ENCODE results near the gene RGS12. TPM values are rescaled to one million over a fixed set of nuclear protein-coding genes. Genes with fewer than 3 reads are reported as not detected.

Gene RGS12
- total RNA-seq, 1 donor from 2014 or later: 107 TPM

DNA sequence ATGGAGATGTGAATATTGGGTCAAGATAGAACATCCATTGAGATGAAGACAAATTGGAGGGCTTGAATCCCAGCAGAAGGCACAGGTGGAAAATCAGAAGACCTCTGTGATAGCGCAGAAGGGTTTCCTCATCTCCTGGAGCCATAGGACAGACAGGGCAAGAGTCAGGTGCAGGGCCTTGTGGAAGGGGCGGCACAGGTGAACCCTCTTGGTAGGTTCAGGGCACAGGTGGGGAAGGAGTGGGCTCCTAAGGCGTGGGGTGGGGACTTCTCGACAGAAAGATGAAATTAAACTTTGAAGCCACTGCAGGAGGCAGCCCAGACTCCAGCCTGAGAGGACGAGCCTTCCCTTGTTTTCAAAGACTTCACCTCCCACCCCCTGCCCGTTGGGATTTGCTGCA is 9.3 kb upstream of the RGS12 start:
- no peak for DNase-seq
- Mint-ChIP-seq H3K4me3 (ENCODE audit: unreplicated experiment) (no peak overlapping the region), H3K27me3 (ENCODE audit: unreplicated experiment) (peaks cover 4% of the 10 kb centered on the region), H3K36me3 (ENCODE audit: unreplicated experiment) (peaks cover 16% of the 10 kb centered on the region), H3K27ac (ENCODE audit: unreplicated experiment) (no peak overlapping the region), H3K9me3 (ENCODE audit: unreplicated experiment) (peaks cover 10% of the 10 kb centered on the region), H3K4me1 (ENCODE audit: low read depth, unreplicated experiment) (peaks cover 3% of the 10 kb centered on the region)
- TF ChIP-seq, protein P1, sequence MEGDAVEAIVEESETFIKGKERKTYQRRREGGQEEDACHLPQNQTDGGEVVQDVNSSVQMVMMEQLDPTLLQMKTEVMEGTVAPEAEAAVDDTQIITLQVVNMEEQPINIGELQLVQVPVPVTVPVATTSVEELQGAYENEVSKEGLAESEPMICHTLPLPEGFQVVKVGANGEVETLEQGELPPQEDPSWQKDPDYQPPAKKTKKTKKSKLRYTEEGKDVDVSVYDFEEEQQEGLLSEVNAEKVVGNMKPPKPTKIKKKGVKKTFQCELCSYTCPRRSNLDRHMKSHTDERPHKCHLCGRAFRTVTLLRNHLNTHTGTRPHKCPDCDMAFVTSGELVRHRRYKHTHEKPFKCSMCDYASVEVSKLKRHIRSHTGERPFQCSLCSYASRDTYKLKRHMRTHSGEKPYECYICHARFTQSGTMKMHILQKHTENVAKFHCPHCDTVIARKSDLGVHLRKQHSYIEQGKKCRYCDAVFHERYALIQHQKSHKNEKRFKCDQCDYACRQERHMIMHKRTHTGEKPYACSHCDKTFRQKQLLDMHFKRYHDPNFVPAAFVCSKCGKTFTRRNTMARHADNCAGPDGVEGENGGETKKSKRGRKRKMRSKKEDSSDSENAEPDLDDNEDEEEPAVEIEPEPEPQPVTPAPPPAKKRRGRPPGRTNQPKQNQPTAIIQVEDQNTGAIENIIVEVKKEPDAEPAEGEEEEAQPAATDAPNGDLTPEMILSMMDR (IDR thresholded peaks at IDR 0.05; ENCODE audit: partially characterized antibody, unreplicated experiment): no peak

DNA sequence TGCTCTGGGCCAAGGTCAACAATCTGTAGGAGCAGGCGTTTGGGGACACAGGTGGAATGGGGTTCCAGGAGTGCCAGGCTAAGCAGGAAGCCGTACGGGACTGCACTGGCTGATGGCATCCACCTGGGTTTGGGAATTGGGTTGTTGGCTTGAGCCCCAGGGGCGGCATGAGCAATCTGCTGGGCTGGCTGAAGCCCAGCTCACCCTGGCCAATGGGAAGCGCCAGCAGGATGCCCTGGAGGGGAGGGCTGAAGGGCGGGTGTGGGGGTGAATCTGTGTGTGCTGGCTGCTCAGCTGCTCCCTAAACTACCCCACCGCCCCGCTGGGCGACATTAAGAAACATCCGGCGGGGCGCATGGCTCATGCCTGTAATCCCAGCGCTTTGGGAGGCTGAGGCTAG is 8.9 kb upstream of the RGS12 start:
- peaks cover 3% of the 10 kb centered on the region for H3K4me1 Mint-ChIP-seq (ENCODE audit: low read depth, unreplicated experiment)
- H3K4me3 Mint-ChIP-seq (ENCODE audit: unreplicated experiment): no peak overlapping the region
- no peak for DNase-seq
- no peak overlapping the region for H3K27ac Mint-ChIP-seq (ENCODE audit: unreplicated experiment)
- H3K9me3 Mint-ChIP-seq (ENCODE audit: unreplicated experiment): peaks cover 10% of the 10 kb centered on the region
- H3K27me3 Mint-ChIP-seq (ENCODE audit: unreplicated experiment): peaks cover 4% of the 10 kb centered on the region
- TF ChIP-seq, protein P1 (IDR thresholded peaks at IDR 0.05; ENCODE audit: partially characterized antibody, unreplicated experiment): no peak
- peaks cover 14% of the 10 kb centered on the region for H3K36me3 Mint-ChIP-seq (ENCODE audit: unreplicated experiment)

DNA sequence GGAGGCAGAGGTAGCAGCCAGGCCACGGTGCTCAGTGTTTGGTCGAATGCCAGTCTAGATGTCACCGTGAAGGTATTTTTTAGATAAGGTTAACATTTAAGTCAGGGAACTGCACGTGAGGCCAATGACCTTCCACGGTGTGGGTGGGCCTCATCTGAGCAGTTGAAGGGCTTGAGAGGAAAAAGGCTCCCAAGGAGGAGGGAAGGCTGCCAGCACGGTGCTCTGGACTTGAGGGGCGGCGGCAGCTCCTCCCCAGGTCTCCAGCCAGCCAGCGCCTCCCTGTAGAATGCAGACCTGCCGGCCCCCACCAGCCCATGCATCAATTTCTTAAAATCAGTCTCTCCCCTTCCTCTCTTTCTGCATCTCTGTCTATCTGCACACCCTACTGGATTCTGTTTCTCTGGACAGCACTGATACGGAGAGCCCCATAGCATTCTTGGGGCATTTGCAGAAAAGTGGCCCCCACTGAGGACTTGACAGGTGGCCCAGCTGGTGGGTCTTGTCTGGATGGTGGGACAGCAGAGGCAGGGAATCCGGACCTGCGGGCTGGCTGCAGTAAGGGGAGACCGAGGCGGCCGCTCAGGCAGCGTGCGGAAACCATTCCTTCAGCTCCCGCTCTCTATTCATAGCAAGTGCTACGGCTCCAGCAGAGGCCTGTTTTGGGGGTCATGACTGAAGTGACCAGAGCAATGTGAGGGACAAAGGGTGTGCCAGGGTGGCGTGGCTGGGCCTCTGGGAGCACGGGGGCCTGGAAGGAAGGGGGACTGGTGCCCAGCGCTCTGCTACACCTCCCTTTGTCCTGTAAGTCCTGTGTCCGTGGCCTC is 7.9 kb upstream of the RGS12 start:
- Mint-ChIP-seq H3K9me3 (ENCODE audit: unreplicated experiment) (peaks cover 10% of the 10 kb centered on the region), H3K4me3 (ENCODE audit: unreplicated experiment) (no peak overlapping the region), H3K27me3 (ENCODE audit: unreplicated experiment) (peaks cover 7% of the 10 kb centered on the region), H3K27ac (ENCODE audit: unreplicated experiment) (no peak overlapping the region), H3K4me1 (ENCODE audit: low read depth, unreplicated experiment) (peaks cover 3% of the 10 kb centered on the region), H3K36me3 (ENCODE audit: unreplicated experiment) (peaks cover 12% of the 10 kb centered on the region)
- no peak for DNase-seq
- TF ChIP-seq, protein P1 (IDR thresholded peaks at IDR 0.05; ENCODE audit: partially characterized antibody, unreplicated experiment): no peak

- TF ChIP-seq, protein P1 (IDR thresholded peaks at IDR 0.05; ENCODE audit: partially characterized antibody, unreplicated experiment): no peak
- H3K4me1 Mint-ChIP-seq (ENCODE audit: low read depth, unreplicated experiment): peaks cover 3% of the 10 kb centered on the region
Measured at GRCh38 chr4:3285558-3286334, 7.1 kb upstream of the RGS12 start.

More at GRCh38 chr4:3285558-3286334, 7.1 kb upstream of the RGS12 start:
- H3K4me3 Mint-ChIP-seq (ENCODE audit: unreplicated experiment): no peak overlapping the region
- H3K27me3 Mint-ChIP-seq (ENCODE audit: unreplicated experiment): peaks cover 7% of the 10 kb centered on the region
- H3K36me3 Mint-ChIP-seq (ENCODE audit: unreplicated experiment): peaks cover 10% of the 10 kb centered on the region
- no peak overlapping the region for H3K27ac Mint-ChIP-seq (ENCODE audit: unreplicated experiment)
- H3K9me3 Mint-ChIP-seq (ENCODE audit: unreplicated experiment): peaks cover 10% of the 10 kb centered on the region
- DNase-seq: no peak
